H1 (cell line): ENCODE results near the gene POLA2. TPM values are rescaled to one million over a fixed set of nuclear protein-coding genes. Genes with fewer than 3 reads are reported as not detected.

Source experiments
- ATF2 ChIP-seq: IDR thresholded peaks from 2 replicates; pipeline ENCODE4 v1.6.1; 2012; ENCODE audit warnings: low read length, inconsistent platforms
- BCL11A ChIP-seq, 2 experiments: IDR thresholded peaks; one replicate each; pipeline ENCODE4 v1.6.1; 2011; ENCODE audit warnings: low read depth in 2 of 2, low read length in 2 of 2, mild to moderate bottlenecking in 2 of 2
- CBX8 ChIP-seq: fragments of 300-800, 300-1000 bp; sonication (generic); IDR thresholded peaks from 2 replicates; pipeline ENCODE4 v1.7.1; 2016; ENCODE audit warnings: low read depth, low read length, borderline replicate concordance
- CHD1 ChIP-seq: IDR thresholded peaks from 2 replicates; pipeline ENCODE4 v1.6.1; 2012; ENCODE audit warnings: low read depth, low read length, improper control_type of control experiment
- CHD2 ChIP-seq: IDR thresholded peaks from 2 replicates; pipeline ENCODE4 v1.6.1; 2012; ENCODE audit warnings: low read length, improper control_type of control experiment
- CTBP2 ChIP-seq: IDR thresholded peaks from 2 replicates; pipeline ENCODE4 v1.7.0; 2011; ENCODE audit warnings: borderline replicate concordance, mild to moderate bottlenecking, moderate library complexity, mixed read lengths, low read length; ENCODE audit not compliant: insufficient read depth, insufficient read length
- GTF2F1 ChIP-seq: IDR thresholded peaks from 2 replicates; pipeline ENCODE4 v1.6.1; 2012; ENCODE audit warnings: low read depth, low read length, improper control_type of control experiment, borderline replicate concordance
- KDM1A ChIP-seq: fragments of 200-600, 300-600 bp; sonication (generic); IDR thresholded peaks from 2 replicates; pipeline ENCODE4 v1.7.1; 2016; ENCODE audit warnings: mild to moderate bottlenecking, low read length, borderline replicate concordance
- PHF8 ChIP-seq: fragments of 200-600 bp; sonication (generic); conservative IDR thresholded peaks from 2 replicates; pipeline ENCODE4 v1.7.1; 2012; ENCODE audit warnings: low read depth, mild to moderate bottlenecking, inconsistent platforms, low read length, moderate library complexity
- RFX5 ChIP-seq: IDR thresholded peaks from 2 replicates; pipeline ENCODE4 v1.6.1; 2011; ENCODE audit warnings: low read depth, low read length, improper control_type of control experiment, borderline replicate concordance
- SAP30 ChIP-seq: fragments of 300-600 bp; sonication (generic); IDR thresholded peaks from 2 replicates; pipeline ENCODE4 v1.7.1; 2012; ENCODE audit warnings: low read length, moderate library complexity, mild to moderate bottlenecking, inconsistent platforms; ENCODE audit not compliant: insufficient read depth, insufficient replicate concordance
- SIN3A ChIP-seq, 2 experiments: IDR thresholded peaks in 1 of 2; conservative IDR thresholded peaks in 1 of 2; 2 replicates each; pipeline ENCODE4 v1.6.1; 2011 to 2012; ENCODE audit warnings: low read length in 2 of 2, improper control_type of control experiment in 1 of 2, low read depth in 1 of 2, mild to moderate bottlenecking in 1 of 2
- SIRT6 ChIP-seq: IDR thresholded peaks from one replicate; pipeline ENCODE4 v1.7.1; 2012; ENCODE audit warnings: low read length, inconsistent platforms
- SP4 ChIP-seq: IDR thresholded peaks from 2 replicates; pipeline ENCODE4 v1.6.1; 2012; ENCODE audit warnings: low read length, inconsistent platforms
- SUZ12 ChIP-seq: fragments of 200-600 bp; sonication (generic); IDR thresholded peaks from 2 replicates; pipeline ENCODE4 v1.6.1; 2012; ENCODE audit warnings: mild to moderate bottlenecking, inconsistent platforms, low read length, moderate library complexity, mixed read lengths
- TAF1 ChIP-seq: IDR thresholded peaks from 2 replicates; pipeline ENCODE4 v1.6.1; 2011; ENCODE audit warnings: mild to moderate bottlenecking, low read depth, low read length
- TAF7 ChIP-seq: optimal IDR thresholded peaks from 2 replicates; pipeline ENCODE3; 2011; ENCODE audit warnings: low read depth, mild to moderate bottlenecking, inconsistent platforms, low read length, moderate library complexity, borderline replicate concordance
- YY1 ChIP-seq: IDR thresholded peaks from 2 replicates; pipeline ENCODE4 v1.6.1; 2011; ENCODE audit warnings: low read depth, mild to moderate bottlenecking, low read length
- polyA plus RNA-seq, 7 experiments: library from polyadenylated mRNA; depleted of rRNA in 3 of 7; stranded (reverse) in 5 of 7; unstranded in 2 of 7; fragments of >200 nt in 5 of 7; fragments of 200-250 nt in 2 of 7; gene quantifications; 1 replicate in 5 of 7; 2 replicates in 1 of 7; 4 replicates in 1 of 7; pipeline versions ENCODE4 v1.2.1 to v1.2.3, GENCODE V29; 2011 to 2013; ENCODE audit warnings: missing spikeins in 2 of 7, mixed read lengths in 2 of 7
- total RNA-seq: library from RNA; stranded (reverse); fragmentation: NEBNext Ultra II Directional; extraction: Animal tissue kit (Norgen Biotek cat#: 25700); gene quantifications from 2 replicates; pipeline ENCODE4 v1.2.1, GENCODE V29; 2021

The POLA2 gene
- total and polyA plus RNA-seq, 2 of the 8 experiments (the other 6 are each of a cell fraction or from before 2014, with no cell fraction given), result 31.2 to 55.9 TPM

DNA sequence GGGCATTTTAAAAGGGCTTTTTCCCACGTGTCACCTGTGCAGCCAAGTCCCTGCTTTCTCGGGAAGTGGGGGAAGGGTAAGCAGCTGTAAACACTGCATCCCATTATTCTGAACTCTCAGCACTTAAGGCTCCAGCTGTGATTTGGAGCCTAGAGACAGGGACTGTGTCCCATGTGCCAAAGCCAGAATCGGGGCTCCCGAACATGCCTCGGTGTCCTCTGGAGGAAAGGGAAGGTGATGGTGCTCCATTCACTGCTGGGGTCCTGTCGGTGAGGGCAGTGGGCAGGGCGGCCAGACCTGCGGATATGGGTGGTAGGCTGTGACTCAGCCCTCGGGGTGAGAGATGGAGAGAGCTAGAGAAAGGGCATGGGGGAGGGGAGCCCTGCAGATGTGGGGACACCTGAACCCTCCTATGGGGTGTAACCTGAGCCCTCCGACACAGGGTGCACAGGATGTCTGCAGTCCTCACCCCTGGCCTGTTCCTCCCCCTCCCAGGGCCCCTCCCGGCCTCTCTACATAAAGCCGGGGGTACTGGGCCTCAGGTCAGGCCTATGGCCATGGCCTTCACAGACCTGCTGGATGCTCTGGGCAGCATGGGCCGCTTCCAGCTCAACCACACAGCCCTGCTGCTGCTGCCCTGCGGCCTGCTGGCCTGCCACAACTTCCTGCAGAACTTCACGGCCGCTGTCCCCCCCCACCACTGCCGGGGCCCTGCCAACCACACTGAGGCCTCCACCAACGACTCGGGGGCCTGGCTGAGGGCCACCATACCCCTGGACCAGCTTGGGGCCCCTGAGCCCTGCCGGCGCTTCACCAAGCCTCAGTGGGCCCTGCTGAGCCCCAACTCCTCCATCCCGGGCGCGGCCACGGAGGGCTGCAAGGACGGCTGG, 48.2 kb upstream of the POLA2 start (continued):
- TF ChIP-seq GTF2F1, result no peak
- no peak for TF ChIP-seq SUZ12
- peak; percentile 36; the same call in 1 of the 2 replicates for TF ChIP-seq PHF8
- TF ChIP-seq BCL11A (IDR thresholded peaks at IDR 0.05; ENCODE audit: low read depth in 2 of 2, low read length in 2 of 2), result no peak
- TF ChIP-seq YY1, result peak; percentile 6; the same call in 1 of the 2 replicates
- no peak; the same call in 1 of the 2 replicates for TF ChIP-seq CHD2
- no peak for TF ChIP-seq CHD1
- TF ChIP-seq SIRT6, result no peak
- TF ChIP-seq CBX8, result no peak
- no peak for TF ChIP-seq RFX5
- TF ChIP-seq TAF1, result peak; percentile 39; the same call in 1 of the 2 replicates
- 0 out of 2 replicates have a peak, but pooled peaks have one; percentile 20 for TF ChIP-seq KDM1A
- no peak for TF ChIP-seq CTBP2
- TF ChIP-seq SAP30, result no peak
- peak in 1 of 2 experiments; percentile 61; a peak in 3 of 4 replicates for TF ChIP-seq SIN3A (conservative IDR thresholded peaks at IDR 0.05 in 1 of 2, IDR thresholded peaks at IDR 0.05 in 1 of 2; ENCODE audit: low read depth in 1 of 2, low read length in 2 of 2)
- TF ChIP-seq ATF2, result no peak; the same call in 1 of the 2 replicates
- peak; percentile 14; the same call in 1 of the 2 replicates for TF ChIP-seq SP4
- TF ChIP-seq TAF7, result no peak
